Erythroblast (primary cell): Measurements from ENCODE around the gene UCMA.

Experiments used
- DNase-seq, 2 experiments: peaks; one replicate each; lab custom pipeline; 2025; lab: John Stamatoyannopoulos, UW
- GATA1 ChIP-seq: IDR thresholded peaks from 2 replicates; pipeline ENCODE4 v1.6.1; 2011; ENCODE audit warnings: low read depth, mild to moderate bottlenecking, control low read depth, low read length, moderate library complexity
- POLR2A ChIP-seq: IDR thresholded peaks from 2 replicates; pipeline ENCODE4 v1.6.1; 2011; ENCODE audit warnings: mild to moderate bottlenecking, low read length

The UCMA gene

DNA sequence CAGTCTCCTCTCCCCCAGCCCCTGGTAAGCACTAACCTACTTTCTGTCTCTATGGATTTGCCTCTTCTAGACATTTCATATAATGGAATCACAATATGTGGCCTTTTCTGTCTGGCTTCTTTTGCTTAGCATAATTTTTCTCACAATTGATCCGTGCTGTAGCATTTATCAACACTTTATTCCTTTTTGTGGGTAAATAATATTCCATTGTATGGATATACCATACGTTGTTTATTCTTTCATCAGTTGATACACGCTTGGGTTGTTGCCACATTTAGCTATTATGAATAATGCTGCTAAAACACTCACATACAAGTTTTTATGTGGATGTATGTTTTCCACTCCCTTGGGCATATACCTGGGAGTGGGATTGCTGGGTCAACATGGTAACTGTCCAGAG is 47.0 kb downstream of the UCMA start:
- DNase-seq = no peak
- no peak for TF ChIP-seq POLR2A

DNA sequence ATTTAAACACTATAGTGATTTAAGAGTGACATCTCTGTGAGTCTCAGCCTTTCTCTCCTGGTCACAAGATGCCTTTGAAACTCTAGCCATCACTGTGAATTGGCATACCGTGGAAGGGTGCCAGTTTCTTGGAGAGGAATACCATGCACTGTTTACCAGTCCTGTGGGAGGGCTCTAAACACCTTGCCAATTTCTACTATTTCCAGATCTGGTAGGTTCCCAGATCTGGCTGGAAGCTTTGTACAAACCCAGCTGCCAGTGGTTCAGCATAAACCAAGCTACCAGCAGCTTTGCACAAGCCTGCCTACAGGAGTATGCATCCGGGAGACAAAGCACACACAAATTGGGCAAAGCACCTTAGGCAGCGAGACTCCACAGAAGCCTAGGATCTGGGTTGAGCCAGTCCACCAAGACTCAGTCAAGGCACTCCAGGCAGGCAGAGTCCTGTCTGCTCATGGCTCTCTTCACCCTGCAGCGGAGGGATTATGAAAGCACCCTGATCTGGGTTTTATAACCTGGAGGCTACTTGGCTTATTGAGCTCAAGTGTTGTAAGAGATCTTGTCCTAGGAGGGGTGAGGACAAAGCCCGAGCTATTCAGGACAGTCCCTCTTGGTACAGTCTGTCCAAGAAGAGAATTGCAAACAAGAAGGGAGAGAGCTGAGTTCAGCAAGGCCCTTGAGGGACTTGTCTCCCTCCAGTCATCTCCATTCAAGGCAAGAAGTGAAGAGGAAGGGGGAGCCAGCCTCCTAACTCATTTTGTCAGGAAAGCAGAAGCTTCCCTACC is 49.3 kb downstream of the UCMA start:
- TF ChIP-seq GATA1 (no peak), POLR2A (no peak)
- no peak for DNase-seq

DNA sequence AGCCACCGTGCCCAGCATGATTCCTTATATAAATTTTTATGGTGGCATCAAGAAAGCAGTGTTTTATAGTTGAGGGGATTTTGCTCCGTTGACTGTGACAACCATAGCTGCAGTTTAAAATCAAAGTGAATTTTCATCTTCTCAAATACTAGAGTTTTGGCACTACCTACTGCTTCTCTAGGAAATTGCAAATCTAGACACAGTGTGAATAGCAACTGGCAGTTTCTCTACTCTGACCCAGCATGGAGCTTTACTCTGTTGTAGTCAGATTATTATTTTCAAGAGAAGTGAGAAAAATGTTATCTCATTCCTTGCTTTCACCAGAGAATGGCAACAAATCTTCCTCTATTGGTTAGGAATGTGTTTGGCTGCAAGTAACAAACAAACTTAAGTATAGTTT is 49.9 kb downstream of the UCMA start:
- no peak for TF ChIP-seq GATA1
- TF ChIP-seq POLR2A = no peak
- DNase-seq = no peak

DNA sequence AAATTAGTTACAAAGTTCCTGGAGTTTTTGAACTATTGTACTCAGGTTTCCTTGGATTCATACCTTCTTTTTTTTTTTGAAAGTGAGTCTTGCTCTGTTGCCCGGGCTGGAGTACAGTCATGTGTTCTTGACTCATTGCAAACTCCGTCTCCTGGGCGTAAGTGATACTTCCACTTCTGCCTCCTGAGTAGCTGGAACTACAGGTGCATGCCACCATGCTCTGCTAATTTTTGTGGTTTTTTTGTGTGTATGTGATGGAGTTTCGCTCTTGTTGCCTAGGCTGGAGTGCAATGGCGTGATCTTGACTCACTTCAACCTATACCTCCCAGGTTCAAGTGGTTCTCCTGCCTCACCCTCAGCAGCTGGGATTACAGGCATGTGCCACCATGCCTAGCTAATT is 50.5 kb downstream of the UCMA start:
- DNase-seq = no peak
- TF ChIP-seq GATA1 = no peak
- no peak for TF ChIP-seq POLR2A

DNA sequence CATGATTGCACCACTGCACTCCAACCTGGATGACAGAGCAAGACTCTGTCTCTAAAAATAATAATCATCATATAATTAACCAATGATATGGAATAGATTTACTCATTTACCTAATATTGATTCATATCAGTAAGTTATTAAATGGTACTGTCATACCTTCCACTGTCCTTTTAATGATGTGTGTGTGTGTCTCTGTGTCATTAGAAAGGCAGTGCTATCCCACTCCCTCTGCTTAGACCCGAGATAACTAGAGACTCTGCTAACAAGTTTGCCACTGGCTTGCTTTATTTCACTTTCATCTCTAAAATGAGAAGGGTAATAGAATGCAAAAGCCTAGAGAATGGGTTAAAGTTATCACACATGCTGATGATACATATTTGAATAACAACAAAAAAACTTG is 51.8 kb downstream of the UCMA start:
- no peak for TF ChIP-seq POLR2A
- TF ChIP-seq GATA1 = no peak
- DNase-seq = no peak

DNA sequence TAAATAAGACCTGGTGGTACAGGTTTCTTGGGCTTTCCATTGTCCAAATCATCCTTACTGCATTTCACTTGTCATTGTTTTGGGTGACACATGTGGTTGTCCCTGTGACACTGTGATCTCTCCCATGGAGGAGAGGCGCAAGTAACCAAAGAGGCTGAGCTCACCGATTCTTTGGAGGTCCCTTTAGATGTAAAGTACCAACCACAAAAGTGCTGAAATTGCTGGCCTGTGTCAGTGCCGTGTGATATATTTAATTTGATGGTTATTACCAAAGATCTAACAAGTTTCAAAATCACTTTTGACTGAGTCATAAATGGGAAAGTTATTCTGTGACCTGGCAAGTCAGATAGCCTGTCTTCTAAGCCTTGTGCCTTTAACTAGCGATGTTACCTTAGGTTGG is 53.4 kb downstream of the UCMA start:
- no peak for DNase-seq
- TF ChIP-seq GATA1 = no peak
- no peak for TF ChIP-seq POLR2A

DNA sequence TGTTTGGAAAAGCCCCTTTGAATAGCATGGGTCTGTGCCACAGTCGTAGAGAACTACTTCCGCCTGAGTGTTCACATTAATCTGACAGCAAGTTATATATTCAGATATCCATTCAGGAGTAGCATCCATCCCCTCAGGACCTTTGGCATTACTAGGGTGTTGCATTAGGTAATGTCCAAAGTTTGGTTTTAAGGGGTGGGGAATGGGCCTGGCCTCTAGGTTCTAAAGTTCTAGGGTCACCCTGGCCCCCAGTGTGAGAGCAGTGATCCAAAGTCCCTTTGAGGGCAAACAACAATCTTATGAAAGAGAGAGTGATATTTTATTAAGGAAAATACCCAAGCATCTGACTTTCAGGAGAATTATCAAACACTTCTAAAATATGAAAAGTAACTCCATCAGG is 60.6 kb downstream of the UCMA start:
- TF ChIP-seq POLR2A (no peak), GATA1 (no peak)

More for the DNA sequence above, 60.6 kb downstream of the UCMA start:
- DNase-seq = no peak
